SIG-M5 (cell line): ENCODE measurements around the gene CLEC18C.
"Not testable (repeated sequence)": the region's sequence is repeated elsewhere in the genome, so short reads cannot be mapped to it uniquely, and the experiment has no call there.

ENCODE experiments used
- DNase-seq: peaks from one replicate; lab custom pipeline; 2025; lab: John Stamatoyannopoulos, UW

CLEC18C gene

DNA sequence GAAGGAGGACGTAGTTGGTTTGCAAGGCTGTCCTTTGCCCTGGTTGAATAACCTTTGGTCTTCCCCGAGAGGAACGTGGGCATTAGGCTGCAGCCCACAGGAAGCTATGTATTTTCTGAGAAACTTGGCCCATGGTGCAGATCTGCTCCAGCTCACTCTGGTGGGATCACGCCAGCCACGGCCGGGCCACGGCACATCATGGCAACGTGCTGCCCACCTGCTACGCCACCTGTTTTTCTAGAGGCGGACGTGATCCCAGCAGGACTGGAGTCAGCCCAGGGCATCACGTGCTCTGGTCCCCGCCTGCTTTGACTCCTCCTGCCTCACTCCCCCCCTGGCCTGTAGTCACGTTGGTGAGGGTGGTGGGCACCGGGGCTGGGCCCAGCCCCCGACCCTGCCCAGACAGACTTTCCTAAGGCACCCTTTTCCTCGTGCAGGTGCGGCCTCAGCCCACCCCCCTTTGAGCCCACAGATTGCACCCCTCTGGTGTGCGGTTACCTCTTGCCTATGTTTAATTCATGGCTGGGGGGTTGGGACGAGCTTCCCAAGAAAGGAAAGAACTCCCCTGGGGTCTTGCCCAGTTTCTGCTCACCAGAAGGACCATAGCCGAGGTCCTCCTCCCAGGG is at the start of gene CLEC18C:
Gene CLEC18C (plus strand): TSS at position 576 of the 626 bp plus-strand sequence. CDS start 492 bp downstream, outside the sequence.
- DNase-seq, result not testable (repeated sequence)

DNA sequence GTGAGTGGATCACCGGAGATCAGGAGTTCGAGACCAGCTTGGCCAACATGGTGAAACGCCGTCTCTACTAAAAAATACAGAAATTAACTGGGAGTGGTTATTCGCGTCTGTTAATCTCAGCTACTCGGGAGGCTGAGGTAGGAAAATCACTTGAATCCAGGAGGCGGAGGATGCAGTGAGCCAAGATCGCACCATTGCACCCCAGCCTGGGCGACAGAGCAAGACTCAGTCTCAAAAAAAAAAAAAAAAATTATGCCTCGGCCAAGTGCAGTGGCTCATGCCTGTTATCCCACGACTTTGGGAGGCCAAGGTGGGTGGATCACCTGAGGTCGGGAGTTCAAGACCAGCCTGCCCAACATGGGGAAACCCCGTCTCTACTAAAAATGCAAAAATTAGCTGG is 49.8 kb upstream of the CLEC18C start:
- DNase-seq, result not testable (repeated sequence)

DNA sequence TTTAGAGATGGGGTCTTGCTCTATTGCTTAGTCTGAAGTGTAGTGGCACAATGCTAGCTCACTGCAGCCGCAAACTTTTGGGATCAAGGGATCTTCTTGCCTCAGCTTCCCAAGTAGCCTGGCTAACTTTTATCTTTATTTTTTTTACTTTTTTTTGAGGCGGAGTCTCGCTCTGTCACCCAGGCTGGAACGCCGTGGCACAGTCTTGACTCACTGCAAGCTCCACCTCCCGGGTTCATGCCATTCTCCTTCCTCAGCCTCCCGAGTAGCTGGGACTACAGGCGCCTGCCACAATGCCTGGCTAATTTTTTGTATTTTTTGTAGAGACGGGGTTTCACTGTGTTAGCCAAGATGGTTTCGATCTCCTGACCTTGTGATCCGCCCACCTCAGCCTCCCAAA is 47.4 kb upstream of the CLEC18C start:
- not testable (repeated sequence) for DNase-seq

DNA sequence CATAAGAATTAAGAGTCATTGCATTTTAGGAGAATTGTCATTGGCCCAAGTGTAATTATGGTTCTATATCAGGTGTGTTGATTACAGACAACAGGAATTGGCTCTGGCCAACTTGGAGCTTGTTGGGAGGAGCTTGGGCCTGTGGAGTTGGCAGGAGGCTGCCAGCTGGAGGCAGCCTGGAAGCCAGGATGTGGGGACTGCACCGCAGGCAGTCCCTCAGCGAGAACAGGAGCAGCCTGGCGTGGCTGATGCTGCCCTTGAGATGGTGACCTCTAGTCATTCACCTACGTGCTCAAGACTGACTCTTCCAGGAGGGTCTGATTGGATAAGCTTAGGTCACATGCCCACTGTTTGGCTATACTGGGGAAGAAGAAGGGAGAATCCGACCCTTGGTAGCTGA is 45.9 kb upstream of the CLEC18C start:
- DNase-seq, result not testable (repeated sequence)

DNA sequence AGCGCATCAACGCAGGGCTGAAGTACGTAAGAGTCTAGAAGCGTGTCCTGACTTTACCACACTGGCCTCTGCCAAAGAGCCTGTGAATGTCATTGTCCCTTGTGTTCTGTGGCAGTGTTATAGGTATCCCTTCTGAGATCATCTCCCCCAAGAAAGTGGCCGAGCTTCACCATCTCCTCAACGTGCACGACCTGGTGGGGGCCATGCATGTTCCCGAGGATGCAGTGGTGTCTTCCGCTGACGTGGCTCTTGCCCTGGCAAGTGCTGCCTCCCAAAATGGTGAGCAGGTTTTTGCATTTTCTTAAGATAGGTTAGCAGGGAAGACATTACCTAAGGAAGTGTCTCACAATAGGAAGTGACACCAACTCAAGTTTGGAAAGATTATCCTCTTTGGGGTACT is 44.7 kb upstream of the CLEC18C start:
- DNase-seq, result not testable (repeated sequence)

DNA sequence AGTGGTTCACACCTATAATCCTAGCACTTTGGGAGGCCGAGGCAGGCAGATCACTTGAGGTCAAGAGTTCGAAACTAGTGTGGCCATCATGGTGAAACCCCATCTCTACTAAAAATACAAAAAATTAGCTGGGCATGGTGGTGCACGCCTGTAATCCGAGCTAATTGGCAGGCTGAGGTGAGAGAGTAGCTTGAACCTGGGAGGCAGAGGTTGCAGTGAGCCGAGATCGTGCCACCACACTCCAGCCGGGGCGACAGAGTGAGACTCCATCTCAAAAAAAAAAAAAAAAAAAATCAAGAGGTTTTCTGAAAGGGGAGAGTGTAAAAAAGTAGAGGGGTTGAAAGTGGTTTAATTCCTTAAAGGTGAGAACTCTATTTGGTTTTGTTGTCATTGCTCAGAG is 37.8 kb upstream of the CLEC18C start:
- DNase-seq, result not testable (repeated sequence)

DNA sequence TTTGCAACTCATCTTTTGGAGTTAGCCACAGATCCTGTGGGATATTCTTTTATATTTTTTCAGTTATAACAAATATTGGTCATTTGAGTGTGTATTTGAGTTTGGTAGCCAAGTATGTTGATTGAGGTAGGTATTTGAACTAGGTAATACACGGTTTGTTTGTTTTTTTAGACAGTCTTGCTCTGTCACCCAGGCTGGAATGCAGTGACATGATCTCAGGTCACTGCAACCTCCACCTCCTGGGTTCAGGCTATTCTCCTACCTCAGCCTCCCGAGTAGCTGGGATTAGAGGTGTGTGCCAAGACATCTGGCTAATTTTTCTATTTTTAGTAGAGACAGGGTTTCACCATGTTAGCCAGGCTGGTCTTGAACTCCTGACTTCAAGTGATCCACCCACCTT is 37.0 kb upstream of the CLEC18C start:
- DNase-seq, result not testable (repeated sequence)

DNA sequence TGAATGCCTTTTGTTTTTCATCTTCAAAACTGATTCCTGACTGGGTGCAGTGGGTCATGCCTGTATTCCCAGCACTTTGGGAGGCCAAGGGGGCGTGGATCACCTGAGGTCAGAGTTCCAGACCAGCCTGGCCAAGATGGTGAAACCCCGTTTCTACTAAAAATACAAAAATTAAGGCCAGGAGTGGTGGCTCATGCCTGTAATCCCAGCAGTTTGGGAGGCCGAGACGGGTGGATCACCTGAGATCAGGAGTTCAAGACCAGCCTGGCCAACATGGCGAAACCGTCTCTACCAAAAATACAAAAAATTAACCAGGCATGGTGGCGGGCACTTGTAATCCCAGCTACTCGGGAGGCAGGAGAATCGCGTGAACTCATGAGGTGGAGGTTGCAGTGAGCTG is 30.8 kb upstream of the CLEC18C start:
- DNase-seq, result not testable (repeated sequence)

DNA sequence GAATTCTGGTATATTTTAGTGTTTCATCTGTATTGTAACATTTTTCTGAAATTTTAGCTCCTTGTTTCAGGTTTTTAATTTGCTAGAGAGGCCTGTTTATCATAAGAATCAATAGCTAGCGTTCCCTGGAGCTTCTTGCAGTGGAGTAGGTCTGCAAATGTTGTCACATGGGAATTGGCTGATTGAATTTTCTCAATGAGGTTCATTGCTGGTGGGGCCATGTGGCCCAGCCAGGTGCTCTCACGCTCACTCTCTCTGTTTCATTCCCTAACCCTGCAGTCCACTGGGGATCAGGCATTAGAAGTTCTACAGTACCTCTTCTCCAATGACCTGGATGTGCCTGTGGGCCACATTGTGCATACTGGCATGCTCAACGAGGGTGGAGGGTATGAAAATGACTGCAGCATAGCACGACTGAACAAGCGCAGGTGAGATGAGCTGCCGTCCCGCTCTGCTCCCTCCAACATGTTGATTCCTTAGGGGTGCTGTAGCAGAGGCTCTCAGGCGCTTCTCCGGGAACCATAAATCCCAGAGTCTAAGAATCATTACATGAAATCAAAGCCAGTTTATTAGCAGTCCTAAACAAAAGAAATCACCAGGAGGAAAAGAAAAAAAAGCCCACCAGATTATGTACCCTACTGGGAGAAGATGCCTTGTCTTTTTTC is 30.2 kb upstream of the CLEC18C start:
- DNase-seq, result not testable (repeated sequence)

DNA sequence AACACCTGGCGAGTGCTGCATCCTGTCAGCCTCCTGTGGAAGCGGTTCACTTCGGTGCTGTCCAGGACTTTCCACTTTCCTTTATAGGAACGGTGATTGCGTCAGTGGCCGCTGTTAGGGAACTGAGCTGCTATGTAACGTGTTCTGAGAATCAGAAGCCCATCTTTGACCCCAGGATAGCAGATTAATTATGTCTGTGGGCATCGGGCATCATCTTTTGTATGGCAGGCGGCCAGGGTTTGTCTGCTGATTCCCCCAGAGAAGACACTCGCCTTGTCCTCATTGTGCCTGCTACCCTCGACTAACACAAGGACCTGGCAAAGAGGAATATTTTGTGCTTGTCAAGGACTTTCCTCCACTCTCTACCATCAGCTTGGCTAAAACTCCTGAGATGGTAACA is 25.7 kb upstream of the CLEC18C start:
- not testable (repeated sequence) for DNase-seq

DNA sequence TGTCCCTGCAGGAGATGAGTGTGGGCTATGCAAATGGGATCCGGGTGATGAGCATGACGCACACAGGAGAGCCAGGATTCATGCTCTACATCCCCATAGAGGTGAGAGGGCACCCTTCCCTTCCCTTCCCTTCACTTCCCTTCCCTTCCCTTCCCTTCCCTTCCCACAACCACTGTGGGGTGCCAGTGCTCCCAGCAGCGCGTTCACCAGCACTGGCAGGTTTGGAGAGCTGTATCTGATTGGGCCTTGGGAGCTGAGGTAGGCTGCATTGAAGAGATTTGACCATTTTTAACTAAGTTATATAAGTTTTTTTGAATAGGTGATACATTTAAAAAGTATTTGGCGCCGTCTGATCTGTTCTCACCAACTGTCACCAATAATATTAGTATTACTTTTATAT is 25.1 kb upstream of the CLEC18C start:
- DNase-seq, result not testable (repeated sequence)

DNA sequence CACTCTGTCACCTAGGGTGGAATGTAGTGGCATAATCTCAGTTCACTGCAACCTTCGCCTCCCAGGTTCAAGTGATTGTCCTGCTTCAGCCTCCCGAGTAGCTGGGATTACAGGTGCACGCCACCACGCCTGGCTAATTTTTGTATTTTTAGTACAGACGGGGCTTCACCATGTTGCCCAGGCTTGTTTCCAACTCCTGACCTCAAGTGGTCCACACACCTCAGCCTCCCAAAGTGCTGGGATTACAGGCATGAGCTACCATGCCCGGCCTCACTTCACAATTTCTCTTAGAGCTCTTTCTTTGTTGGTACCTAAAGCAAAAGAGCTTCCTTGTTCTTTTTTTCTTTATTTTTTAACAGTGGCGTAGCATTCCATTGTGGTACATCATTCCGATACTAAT is 24.3 kb upstream of the CLEC18C start:
- DNase-seq, result not testable (repeated sequence)

DNA sequence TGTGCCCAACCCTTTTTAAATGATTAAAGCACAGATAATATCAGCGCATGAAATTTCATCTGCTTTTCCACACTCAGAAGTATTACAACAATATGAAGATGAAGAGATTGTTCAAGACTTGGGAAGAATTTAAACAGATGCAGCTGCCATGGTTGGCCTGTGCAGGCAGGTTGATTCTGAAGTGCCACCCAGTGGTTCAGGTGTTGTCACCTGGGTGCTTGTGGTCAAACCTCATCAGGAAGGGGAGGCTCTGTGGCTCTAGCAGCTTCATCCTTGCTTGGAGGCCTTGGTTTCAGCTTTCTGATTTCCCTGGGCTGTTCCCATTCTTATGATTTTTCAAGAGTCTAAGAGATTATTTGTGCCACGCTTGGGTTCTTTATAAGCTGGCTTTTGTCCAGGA is 22.2 kb upstream of the CLEC18C start:
- DNase-seq, result no peak

DNA sequence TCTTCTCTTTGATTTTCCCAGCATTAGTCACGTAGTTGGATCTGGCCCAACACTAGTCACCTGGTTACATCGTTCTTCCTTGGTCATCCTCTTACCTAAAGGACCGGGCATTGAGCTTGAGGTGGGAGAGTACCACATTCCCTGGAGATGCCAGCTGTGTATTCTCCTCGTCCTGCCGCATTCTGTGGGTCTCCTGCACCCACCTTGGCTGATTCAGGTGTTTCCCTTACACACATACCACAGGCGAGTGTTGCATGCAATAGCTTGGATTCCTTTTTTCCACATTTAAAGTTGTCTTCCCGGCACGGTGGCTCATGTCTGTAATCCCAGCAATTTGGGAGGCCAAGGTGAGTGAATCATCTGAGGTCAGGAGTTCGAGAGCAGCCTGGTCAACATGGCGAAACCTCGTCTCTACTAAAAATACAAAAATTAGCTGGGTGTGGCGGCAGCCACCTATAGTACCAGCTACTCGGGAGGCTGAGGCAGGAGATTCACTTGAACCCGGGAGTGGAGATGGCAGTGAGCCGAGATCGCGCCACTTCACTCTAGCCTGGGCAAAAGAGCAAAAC is 21.6 kb upstream of the CLEC18C start:
- DNase-seq, result no peak

DNA sequence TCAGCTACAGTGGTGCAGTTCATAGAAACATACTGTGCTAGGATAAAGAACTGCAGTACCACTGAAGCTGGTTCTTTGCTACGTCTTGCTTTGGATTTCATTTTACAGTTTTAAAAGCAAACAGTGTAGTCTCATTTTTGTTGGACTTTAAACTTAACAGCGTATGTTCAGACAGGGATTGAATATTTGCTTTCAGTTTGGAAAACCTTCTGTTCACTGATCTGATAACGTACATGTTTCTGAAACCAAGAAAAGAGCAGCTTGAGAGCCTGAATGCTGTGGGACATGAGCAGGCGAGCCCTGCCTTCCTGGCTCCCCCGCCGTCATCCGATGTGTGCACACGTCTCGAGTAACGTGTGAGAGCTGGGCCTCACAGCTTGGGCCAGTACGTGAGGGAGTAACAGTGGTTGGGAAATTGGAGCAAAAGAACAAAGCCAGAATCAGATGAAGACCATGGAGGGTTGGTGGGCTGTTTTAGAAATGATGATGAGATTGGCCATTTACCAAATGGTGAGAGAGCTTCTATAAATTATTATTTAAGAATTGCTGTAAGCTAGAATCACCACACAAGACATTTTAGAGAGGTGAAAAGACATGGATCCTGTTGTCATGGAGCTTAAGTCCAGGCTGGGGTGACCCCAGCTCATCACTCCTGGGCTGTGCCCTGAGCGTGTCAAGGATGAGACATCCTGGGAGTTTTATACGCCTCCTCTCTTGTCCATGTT is 20.8 kb upstream of the CLEC18C start:
- DNase-seq, result no peak

DNA sequence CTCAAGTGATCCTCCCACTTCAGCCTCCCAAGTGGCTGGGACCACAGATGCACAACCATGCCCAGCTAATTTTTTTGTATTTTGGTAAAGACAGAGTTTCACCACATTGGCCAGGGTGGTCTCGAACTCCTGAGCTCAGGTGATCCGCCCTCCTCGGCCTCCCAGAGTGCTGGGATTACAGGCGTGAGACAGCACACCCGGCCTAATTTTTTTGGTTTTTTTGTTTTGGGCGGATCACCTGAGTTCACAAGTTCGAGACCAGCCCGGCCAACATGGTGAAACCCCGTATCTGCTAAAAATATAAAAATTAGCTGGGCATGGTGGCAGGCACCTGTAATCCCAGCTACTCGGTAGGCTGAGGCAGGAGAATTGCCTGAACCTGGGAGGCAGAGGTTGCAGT is 18.9 kb upstream of the CLEC18C start:
- DNase-seq, result not testable (repeated sequence)

DNA sequence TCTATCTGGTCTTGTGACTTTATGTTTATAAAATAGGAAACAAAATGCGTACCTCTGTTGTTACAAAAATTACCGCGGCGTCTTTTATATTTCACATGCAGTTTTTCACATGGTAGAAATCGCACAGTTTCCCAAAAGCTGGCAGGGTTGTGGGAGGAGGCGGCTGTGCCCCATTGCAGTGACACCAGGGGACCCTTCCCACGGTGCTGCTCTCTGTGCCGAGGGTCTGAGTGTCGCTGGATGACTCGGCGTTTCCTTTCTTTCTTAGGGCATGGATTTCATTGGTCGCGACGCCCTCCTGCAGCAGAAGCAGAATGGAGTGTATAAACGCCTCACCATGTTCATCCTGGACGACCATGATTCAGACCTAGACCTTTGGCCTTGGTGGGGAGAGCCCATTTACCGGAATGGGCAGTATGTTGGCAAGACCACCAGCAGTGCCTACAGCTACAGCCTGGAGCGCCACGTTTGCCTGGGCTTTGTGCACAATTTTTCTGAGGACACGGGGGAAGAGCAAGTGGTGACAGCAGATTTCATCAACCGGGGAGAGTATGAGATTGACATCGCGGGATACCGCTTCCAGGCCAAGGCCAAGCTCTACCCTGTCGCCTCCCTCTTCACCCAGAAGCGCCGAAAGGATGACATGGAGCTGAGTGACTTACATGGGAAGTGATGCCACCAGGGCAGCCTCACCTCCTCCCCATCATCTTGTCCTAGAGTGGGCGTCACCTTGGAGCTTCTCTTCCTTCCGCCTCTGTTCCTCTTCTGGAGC is 17.2 kb upstream of the CLEC18C start:
- no peak for DNase-seq

DNA sequence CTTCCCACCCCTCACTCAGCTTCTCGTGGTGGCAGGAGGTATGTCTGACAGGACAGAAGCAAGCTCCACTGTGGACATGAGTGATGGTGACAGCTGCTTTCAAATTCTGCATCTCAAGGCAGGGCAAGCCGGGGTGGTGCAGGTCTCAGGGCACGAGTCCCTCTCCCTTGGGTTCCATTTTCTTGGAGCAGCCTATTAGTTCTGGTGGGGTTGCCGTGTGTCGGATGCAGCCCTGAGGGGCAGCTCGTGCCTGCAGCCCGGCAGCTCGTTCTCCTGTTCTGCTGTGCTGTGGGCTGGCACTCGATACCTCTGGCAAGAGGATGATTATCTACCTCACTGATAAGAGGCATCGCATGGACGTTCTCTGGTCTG is 16.5 kb upstream of the CLEC18C start:
- no peak for DNase-seq

DNA sequence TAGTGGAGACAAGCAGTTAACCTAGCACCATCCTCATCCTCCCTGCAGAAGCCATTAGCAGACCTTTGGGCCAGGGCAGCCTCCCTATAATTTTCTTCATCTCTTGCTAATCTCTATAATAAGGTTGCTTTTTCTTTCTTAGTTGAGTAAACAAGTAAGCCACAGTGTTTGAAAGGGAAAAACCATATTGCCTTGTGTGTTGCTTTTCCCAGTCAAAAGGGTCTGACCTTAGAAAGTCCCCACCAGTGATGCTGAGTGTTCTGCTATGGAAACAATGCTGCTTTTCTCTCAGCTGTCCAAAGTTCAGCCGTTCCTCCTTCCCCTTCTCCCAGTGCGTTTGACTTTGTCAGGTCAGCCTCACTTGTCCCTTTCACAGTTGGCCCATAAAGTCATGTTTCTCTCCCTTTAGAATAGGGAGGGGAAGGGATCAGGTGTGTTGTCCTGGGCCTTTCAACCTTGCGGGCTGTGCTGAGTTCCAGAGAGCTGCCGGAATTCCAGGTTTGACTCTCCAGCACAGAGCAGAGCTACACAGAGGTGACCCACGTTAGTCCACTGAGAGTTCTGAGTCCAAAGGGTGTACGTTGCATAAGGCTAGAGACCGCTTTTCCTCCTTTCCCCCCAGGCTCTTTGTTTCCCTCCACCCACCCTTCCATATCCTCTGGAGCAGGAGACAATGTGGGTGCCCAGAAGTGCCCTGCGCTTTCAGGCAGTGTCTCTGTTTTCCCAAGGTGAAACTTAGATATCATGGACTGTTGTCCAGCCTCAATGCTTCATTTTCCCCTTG is 15.9 kb upstream of the CLEC18C start:
- no peak for DNase-seq

DNA sequence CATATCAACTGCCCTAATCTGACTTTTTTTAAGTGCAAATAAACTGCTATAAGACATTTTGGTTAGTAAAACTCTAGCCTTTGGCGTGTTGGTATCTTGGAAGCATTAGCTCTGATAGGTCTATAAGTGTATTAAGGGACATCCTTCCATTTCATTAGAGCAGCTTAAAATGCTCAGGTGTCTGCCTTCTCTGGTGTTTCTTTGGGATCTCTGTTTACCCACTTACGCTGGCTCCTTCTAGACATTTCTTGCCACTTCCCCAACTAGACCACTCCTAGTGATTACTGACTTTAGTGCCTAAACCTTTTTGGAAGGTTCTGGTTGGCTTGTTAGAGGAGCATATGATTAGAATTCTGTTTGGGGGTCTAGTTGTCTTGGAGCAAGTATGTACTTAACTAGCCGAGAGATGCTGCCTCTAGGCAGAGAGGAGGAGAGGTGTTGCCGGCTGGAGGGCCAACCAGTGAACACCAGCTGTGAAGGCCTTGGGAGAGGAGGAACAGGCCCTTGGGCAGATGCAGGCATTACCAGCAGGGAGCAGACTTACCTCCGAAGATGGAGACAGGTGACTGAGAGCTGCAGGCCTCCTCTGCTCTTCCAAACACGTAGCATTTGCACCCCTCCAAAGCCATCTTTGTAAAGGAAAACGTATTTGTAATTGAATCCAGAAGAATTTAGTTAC is 15.2 kb upstream of the CLEC18C start:
- no peak for DNase-seq
